Measurements from ENCODE around the gene THRA.

DNA sequence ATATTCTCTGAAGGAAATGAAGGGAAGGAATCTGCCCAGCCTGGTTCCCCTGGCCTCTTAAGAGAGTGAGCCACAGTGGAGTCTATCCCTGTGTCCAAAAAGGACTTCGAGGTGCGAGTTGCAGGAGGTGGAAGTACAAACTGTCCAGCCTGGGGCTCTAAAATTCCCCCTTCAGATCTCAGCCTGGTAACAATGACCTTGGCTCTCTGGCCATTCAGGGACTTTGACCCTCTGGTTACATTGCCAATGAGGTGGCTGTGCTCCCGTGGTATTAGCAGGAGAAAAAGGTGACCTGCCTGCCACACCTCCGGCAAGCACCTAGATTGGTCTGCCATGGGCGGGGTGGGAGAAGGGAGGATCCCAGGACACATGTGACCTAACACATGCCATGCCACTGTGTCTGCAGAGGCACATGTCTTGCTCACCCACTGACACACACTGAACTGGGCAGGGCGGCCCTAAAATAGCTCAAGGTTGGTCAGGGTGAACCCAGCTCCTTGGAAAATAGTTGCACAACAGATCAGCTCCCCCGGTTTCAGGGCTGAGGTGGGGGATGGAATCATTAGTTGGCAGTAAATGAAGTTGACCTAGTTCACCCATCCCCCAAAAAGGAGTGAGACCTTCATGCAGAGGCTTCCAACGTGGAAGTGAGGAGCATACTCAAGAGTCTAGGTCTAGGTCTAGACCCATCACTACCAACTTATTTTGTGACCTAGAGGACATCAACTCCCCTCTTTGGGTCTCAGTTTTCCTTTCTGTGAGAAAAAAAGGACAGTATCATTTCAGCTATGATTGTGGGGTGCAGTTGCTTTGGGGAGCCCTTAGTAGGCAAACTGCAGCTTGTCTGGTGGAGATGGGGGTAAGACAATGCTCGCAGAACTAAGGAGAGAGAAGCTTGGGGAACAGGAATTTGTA lies 35.4 kb downstream of the THRA start:
- TF ChIP-seq, protein P1, sequence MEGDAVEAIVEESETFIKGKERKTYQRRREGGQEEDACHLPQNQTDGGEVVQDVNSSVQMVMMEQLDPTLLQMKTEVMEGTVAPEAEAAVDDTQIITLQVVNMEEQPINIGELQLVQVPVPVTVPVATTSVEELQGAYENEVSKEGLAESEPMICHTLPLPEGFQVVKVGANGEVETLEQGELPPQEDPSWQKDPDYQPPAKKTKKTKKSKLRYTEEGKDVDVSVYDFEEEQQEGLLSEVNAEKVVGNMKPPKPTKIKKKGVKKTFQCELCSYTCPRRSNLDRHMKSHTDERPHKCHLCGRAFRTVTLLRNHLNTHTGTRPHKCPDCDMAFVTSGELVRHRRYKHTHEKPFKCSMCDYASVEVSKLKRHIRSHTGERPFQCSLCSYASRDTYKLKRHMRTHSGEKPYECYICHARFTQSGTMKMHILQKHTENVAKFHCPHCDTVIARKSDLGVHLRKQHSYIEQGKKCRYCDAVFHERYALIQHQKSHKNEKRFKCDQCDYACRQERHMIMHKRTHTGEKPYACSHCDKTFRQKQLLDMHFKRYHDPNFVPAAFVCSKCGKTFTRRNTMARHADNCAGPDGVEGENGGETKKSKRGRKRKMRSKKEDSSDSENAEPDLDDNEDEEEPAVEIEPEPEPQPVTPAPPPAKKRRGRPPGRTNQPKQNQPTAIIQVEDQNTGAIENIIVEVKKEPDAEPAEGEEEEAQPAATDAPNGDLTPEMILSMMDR (IDR thresholded peaks at IDR 0.05): peak in 1 of 4 experiments; percentile 22
- peak in 1 of 2 donors; percentile 36 for TF ChIP-seq POLR2A (IDR thresholded peaks at IDR 0.05)
